Measurements from ENCODE around the gene BTBD9.

Gene BTBD9

DNA sequence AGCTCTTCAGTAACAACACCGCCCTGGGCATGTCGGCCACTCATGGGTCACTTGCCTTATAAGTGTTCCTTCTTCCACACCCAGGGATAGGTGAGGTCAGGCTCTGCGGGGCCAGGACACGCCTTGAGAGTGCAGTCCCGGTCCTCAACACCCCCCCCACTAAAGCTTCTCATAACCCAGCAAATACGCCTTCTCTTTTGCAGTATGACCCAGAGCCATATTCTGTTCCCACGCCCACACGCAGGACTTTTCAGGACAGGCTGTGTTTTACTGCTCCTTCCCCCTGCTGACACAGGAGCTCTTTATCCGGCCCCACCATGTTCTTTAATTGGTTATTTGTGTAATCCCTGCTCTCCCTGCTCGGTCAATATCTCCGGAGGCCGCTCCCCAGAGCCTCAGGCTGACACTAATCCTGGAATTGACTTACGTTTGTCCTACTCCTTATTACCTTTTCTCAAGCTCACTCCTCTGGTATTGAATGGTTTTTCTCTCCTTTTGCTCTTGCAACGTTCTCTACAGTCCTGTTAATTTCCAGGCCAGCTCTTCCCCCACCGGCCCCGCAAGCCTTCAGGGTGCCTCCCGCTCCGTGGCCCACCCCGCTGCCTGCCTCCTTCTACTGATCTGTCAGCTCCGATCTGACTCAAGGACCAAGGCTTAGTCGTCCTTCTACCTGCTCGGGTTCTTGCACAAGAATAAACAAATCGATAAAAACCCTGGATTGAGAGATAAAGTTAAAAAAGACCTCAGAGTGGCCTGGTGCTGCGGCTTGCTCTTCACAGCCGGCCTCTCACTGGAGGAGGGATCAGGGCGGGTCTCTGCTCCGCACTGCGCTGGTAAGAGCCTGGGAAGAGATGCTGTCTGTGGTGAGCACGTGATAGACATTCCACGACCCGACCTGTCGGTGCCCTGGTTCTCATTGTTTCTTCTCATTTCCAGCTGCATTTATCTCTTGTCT lies 462.7 kb downstream of the BTBD9 start:
- DNase-seq (ENCODE audit: low read depth in 2 of 2) = no peak

- no peak for DNase-seq (ENCODE audit: low read depth in 2 of 2)
Observed at GRCh38 chr6:38175786-38176185, 463.9 kb downstream of the BTBD9 start.

- DNase-seq (ENCODE audit: low read depth in 2 of 2) = no peak
Observed at GRCh38 chr6:38174806-38175495, 464.8 kb downstream of the BTBD9 start.

DNA sequence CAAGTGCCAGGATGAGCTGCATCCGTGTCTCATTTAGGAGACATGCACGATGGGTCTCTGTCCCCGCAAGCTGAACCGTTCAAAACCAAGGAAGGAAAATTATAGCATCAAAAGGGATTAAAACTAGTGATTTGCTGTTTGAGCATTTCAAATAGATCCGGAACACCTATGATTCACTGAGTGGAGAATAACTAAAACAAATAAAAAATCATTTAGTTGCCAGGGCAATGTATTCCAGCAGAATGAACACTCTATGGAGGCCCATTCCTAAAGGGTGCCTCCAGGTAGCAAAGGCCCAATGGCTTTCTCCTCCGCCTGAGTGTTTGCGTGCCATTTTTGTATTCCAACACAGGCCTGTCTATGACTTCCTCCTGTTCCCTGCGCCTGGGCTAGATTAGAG lies 465.4 kb downstream of the BTBD9 start:
- no peak for DNase-seq (ENCODE audit: low read depth in 2 of 2)

GRCh38 chr6:38173909-38174308 lies 465.8 kb downstream of the BTBD9 start:
- no peak for DNase-seq (ENCODE audit: low read depth in 2 of 2)

DNA sequence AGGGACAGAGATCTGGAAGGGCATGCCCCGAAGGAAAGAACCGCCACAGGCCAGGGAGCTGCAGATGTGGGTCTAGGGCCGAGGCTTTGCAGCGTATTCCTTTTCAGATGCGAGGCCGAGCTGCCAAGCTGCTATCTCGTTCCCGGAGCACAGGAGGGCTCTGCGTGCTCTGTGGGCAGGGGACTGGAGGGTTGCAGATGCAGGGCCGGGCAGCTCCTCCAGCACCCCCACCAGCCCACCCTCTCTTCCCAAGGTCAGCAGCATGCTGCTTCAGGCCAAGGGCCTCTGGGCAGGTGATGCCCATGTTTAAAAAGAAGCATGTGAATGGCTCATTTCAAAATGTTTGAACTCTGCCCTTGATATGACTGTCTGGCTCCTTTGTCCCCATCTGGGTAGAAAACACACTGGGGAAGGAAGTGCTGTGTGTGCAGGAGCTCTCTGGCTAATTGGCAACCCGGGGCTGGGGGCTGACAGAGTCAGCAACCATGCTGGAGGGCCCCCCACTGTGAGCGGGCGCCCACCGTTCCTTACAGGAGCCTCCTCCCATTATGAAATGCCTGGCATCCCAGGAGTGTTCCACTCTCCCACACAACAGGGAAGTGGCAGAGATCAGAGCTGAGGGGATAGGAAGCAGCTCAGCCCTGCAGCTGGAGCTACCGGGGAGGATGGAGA lies 466.9 kb downstream of the BTBD9 start:
- DNase-seq (ENCODE audit: low read depth in 2 of 2) = no peak

DNA sequence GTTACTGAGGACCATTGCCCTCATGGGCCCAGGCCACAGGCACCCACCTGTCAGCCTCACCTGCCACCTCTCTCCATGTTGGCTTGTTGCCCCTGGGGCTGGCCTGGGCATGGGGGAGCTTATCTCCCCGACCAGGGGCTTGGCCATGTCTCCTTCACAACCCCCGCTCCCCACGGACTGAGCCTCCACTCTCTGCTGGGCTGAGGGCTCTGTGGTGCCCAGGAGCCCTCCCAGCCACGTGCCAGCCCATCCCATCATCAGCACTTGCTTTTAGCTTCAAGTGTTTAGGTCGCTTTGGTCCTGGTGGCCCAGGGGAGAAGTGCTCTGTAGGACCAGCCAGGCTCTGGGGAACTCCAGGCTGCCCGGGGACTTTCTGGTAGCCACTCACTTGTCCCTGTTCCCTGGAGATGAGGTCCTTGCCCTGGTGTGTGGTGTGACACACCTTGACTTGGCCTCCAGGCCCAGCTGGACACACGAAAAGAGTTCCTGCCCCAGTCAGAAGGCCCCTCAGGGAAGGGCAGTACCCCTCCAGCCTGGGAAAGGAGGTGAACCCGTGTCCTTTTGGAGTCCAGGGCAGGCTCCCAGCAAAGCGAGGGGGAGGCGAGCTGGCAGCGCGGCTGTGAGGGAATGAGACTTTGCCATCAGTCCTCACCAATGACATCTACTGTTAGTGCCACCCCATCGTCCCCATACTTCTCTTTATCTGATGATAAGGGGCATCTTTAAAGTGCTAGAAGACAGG lies 467.6 kb downstream of the BTBD9 start:
- no peak for DNase-seq (ENCODE audit: low read depth in 2 of 2)

DNA sequence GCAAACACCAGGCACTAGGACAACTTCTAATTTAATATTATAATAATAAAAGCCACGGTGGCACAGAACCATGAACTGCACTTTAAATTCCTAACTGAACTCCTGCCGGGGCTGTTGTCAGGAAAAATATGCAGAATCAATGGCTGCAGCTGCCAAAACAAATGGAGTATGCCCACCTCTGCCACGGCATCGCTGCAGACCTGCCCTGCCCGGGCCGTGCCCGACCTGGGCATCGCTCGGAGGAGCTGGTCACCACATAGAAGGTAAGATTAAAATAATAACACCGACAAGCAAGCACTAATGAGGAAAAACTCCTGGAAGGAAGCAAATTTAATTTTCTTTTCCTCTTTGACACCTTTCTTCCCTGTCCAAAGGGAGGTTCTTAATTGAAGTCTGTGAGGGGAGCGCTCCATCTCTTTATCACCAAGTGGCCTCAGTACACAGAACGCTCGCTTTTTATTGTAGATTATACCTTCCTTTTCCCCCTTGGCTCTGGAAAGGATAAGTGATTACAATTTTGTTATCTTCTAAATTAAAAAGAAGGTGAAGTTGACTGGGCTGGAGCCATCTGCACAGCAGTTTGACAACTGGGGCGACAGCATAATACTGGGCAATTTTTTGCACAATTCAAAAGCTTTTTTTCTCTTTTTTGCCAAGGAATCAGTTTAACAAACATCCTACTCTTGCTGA lies 468.9 kb downstream of the BTBD9 start:
- DNase-seq (ENCODE audit: low read depth in 2 of 2) = no peak

DNA sequence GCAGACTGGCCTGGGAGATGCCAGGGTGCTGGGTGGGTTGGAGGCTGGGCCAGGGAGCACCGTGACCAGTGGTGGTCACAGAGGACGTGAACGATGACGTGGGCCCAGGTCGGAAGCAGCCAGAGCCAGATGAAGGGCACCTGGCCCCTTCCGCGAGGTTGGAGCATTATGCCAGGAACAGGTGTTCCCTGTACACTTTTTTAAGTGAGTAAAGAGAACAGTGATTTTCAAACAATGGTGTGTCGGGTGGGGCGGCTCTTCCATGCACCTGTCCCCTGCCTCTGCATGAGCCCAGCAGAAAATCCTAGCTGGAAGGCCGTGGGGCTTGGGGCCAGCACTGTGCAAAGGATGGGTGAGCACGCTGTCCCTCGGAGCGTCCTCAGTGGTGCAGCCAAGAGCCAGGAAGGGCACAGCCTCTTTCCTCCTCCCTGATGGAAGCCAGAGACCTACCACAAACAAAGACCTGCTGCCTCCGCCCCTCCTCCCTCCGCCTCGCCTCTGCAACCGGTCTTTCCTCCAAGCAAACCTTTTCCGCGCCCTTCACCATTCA lies 469.7 kb downstream of the BTBD9 start:
- DNase-seq (ENCODE audit: low read depth in 2 of 2) = no peak

GRCh38 chr6:38169221-38169976 lies 470.3 kb downstream of the BTBD9 start:
- DNase-seq (ENCODE audit: low read depth in 2 of 2) = no peak

- DNase-seq (ENCODE audit: low read depth in 2 of 2) = no peak
Observed at GRCh38 chr6:38168699-38169098, 471.0 kb downstream of the BTBD9 start.

DNA sequence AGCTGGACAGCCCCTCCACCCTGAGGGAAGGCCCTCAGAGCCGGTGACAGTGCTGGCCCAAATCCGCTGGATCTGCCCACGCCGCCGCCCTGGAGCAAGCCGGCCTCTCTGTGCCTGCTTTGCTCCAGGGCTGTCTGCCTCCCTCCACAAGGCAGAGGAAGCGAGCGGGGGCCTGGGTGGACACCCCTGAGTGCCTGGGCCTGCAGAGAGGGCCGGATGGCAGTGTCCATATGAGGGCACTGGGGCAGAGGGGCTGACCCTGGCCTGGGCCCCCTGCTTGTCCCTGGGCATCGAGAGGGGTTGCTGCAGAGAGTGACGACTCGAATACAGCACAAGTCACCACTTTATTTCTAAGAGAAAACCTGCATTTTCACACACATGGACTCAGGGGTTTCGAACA lies 471.6 kb downstream of the BTBD9 start:
- no peak for DNase-seq (ENCODE audit: low read depth in 2 of 2)

GRCh38 chr6:38167598-38167997 lies 472.1 kb downstream of the BTBD9 start:
- DNase-seq (ENCODE audit: low read depth in 2 of 2) = no peak

DNA sequence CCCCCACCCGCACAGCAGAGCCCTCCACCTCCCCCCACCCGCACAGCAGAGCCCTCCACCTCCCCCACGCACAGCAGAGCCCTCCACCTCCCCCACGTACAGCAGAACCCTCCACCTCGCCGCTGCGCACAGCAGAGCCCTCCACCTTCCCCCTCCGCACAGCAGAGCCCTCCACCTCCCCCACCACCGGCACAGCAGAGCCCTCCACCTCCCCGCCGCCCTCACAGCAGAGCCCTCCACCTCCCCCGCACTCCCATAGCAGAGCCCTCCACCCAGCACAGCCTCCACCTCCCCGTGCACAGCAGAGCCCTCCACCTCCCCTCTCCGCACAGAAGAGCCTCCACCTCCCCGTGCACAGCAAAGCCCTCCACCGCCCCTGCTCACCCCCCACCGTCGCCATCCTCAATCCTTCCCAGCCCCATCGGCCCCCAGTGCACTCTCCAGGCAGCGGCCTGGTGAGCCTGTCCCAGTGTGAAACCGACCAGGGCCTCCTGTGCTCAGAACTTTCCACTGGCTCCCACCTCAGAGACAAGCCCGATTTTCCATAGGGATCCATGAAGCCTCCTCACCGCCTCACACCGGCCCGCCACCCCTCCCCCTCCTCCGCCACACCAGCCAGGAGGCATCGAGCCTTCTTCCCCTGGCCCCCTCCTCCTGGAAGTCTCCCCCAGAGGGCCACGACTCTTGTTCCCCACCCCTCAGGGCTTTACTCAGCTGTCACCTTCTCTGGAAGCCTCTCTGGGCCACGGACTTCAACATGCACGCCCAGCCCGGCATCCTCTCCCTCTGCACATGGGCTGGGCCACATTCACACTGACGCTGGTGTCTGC lies 473.1 kb downstream of the BTBD9 start:
- no peak for DNase-seq (ENCODE audit: low read depth in 2 of 2)

DNA sequence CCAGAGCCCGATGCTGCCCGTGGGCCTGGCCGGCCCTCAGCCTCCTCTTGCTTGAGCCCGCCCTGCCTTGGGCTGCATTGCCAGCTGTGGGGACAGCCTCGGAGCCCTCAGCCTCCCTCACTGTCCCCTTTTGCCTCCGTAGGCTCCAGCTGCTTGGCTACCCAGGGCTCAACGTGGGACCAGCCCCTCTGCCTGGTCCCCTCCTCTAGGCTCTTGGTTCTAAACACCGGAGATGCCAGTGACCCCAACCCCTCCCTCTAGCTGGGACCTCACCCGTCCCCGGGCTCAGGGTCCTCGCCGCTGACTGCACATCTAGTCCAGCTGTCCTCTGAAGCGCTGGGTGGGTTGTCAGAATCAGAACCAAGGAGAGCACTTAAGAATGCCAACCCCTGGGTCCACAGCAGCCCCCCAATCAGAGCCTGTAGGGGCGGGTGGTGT lies 475.0 kb downstream of the BTBD9 start:
- DNase-seq (ENCODE audit: low read depth in 2 of 2) = no peak

DNA sequence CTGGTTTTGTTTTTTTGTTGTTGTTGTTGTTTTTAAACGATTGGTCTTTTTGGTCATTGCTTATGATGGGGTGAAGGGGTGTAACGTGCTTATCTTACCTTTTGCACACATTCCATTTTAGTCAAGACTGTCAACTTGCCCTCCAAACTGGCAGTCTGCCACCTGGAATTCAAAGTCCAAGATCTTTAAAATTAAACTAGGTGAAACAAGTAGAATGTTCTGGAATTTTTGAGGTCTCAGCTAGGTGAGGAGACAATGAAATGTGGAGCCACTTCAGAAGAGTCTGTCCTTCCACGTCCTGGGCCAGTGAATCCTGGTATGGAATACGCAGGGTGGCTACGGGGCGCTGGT lies 475.6 kb downstream of the BTBD9 start:
- no peak for DNase-seq (ENCODE audit: low read depth in 2 of 2)

DNA sequence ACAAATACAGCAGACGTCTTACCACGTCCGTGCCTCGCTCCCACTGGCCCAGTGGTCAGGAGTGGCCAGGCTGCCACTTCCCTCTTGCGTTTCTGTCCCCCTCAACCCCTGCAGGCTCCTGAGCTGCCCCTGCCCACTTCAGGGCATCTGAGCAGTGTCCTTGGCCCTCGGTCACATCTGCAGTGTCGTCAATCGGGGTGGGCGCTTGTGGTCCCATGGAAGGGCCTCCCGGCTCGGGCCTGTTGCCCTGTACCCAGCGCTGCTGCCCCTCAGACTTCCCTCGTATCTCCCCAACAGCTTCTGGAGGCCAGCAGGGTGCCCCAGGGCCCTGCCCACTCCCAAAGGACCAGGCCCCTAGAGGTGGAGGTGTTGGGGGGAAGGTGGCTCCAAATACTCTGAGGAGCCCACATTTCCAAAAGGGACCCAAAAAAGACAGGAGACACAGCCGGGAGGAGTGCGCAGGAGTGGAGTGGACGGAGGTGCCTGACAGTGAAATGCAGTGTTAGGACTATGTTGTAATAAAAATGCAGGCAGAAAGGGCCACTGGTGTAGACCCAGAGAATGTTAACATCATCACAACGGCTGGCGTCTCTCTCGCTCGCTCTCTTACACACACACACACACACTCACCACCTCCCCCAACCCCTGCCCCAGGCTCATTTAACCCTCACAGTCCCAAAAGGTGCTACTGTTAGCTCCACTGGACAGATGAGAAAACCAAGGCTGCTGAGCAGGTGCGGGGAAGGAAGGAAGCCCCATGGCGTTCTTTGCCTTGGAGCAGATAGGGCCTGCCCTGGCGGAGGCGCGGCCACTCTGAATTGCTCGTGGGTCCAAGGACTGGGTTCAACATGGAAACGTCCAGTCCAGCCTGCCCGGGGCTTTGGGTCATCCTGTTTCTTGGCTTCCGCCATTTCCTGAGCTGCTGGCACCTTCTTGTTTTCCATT lies 476.3 kb downstream of the BTBD9 start:
- no peak for DNase-seq (ENCODE audit: low read depth in 2 of 2)

- DNase-seq (ENCODE audit: low read depth in 2 of 2) = no peak
Observed at GRCh38 chr6:38162493-38163185, 477.1 kb downstream of the BTBD9 start.

Measured in stimulated activated CD8-positive, alpha-beta memory T cell treated with anti-CD3 and anti-CD28 coated beads, Interleukin-7, amount 100 ng/mL, for 4 hours (primary cell).